Body of pancreas (tissue), 4 donors: ENCODE measurements around the gene CCDC102B.

Experiments used
- CTCF ChIP-seq, 7 experiments: fragments of 450-650 bp in 4 of 7; fragments of 200-600 bp in 3 of 7; sonication (generic) in 3 of 7; IDR thresholded peaks; one replicate each; pipeline ENCODE4 v1.5.1; 2016 to 2019; ENCODE audit warnings: antibody characterized with exemption in 7 of 7
- POLR2A ChIP-seq, 3 donors: fragments of 450-650 bp; IDR thresholded peaks; one replicate each; pipeline ENCODE4 v1.6.1; 2016; ENCODE audit warnings: antibody characterized with exemption in 3 of 3, mild to moderate bottlenecking in 2 of 3

GRCh38 chr18:68796936-68797690 is 767 bp upstream of the CCDC102B start:
- no peak for TF ChIP-seq CTCF (IDR thresholded peaks at IDR 0.05)
- no peak for TF ChIP-seq POLR2A (IDR thresholded peaks at IDR 0.05)
